Non-pigmented ciliary epithelial cell (primary cell): ENCODE data around the gene SDK2.

ENCODE experiments used
- DNase-seq: peaks from one replicate; pipeline ENCODE4 v3.0.0-alpha.2; 2010; ENCODE audit warnings: low read depth

The SDK2 gene

GRCh38 chr17:73297934-73298861, 346.0 kb downstream of the SDK2 start:
- no peak for DNase-seq

GRCh38 chr17:73293480-73293911, 350.7 kb downstream of the SDK2 start:
- no peak for DNase-seq

- no peak for DNase-seq
Measured at GRCh38 chr17:73293031-73293430, 351.2 kb downstream of the SDK2 start.

- no peak for DNase-seq
Measured at GRCh38 chr17:73292031-73292531, 352.2 kb downstream of the SDK2 start.

- DNase-seq: no peak
Measured at GRCh38 chr17:73291260-73291801, 352.9 kb downstream of the SDK2 start.

GRCh38 chr17:73290399-73291259, 353.6 kb downstream of the SDK2 start:
- no peak for DNase-seq

- no peak for DNase-seq
Measured at GRCh38 chr17:73289549-73290254, 354.5 kb downstream of the SDK2 start.

- DNase-seq: no peak
Measured at GRCh38 chr17:73288534-73289302, 355.5 kb downstream of the SDK2 start.

GRCh38 chr17:73286863-73287296, 357.4 kb downstream of the SDK2 start:
- no peak for DNase-seq

- DNase-seq: no peak
Measured at GRCh38 chr17:73285916-73286862, 358.1 kb downstream of the SDK2 start.

GRCh38 chr17:73285603-73285908, 358.7 kb downstream of the SDK2 start:
- no peak for DNase-seq

GRCh38 chr17:73284906-73285602, 359.2 kb downstream of the SDK2 start:
- DNase-seq: no peak
